ENCODE measurements around the gene DLG1.

DNA sequence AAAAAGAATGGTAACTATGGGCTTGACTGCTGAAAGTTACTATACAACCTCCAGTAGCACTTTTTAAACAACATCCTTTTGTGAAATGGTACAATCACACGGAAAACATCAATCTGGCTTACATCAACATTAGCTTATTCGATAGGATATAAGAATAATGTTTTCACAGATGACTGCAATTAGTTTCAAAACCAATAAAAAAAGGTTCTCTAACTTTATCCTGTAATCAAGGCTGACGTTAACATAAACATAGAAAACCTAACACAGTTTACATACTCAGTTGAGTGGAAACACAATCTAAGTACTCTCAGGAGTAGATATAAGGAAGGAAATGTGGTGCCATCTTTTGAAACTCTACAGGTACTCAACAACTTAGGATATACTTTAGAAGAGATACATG is 102.2 kb downstream of the DLG1 start:
- TF ChIP-seq, protein P1, sequence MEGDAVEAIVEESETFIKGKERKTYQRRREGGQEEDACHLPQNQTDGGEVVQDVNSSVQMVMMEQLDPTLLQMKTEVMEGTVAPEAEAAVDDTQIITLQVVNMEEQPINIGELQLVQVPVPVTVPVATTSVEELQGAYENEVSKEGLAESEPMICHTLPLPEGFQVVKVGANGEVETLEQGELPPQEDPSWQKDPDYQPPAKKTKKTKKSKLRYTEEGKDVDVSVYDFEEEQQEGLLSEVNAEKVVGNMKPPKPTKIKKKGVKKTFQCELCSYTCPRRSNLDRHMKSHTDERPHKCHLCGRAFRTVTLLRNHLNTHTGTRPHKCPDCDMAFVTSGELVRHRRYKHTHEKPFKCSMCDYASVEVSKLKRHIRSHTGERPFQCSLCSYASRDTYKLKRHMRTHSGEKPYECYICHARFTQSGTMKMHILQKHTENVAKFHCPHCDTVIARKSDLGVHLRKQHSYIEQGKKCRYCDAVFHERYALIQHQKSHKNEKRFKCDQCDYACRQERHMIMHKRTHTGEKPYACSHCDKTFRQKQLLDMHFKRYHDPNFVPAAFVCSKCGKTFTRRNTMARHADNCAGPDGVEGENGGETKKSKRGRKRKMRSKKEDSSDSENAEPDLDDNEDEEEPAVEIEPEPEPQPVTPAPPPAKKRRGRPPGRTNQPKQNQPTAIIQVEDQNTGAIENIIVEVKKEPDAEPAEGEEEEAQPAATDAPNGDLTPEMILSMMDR (conservative IDR thresholded peaks at IDR 0.05; ENCODE audit: low read length) = no peak
- no peak for TF ChIP-seq EZH2phosphoT487 (IDR thresholded peaks at IDR 0.05; ENCODE audit: borderline replicate concordance, low read depth, low read length)
